Fibroblast of lung (primary cell): Measurements from ENCODE around the gene ABCC8.

Experiments used
- CTCF ChIP-seq, 2 donors: IDR thresholded peaks in 1 of 2; conservative IDR thresholded peaks in 1 of 2; 1 replicate in 1 of 2; 2 replicates in 1 of 2; pipeline ENCODE4 v1.5.1; 2011 to 2012; ENCODE audit warnings: low read length in 2 of 2, control low read depth in 1 of 2, inconsistent platforms in 1 of 2, low read depth in 1 of 2, mild to moderate bottlenecking in 1 of 2
- EZH2 ChIP-seq: IDR thresholded peaks from 2 replicates; pipeline ENCODE4 v1.5.1; 2012; ENCODE audit warnings: low read length, control low read depth, mild to moderate bottlenecking; ENCODE audit errors: missing control alignments

GRCh38 chr11:17397311-17398002, 79.2 kb downstream of the ABCC8 start:
- TF ChIP-seq EZH2 (no peak), CTCF (conservative IDR thresholded peaks at IDR 0.05 in 1 of 2, IDR thresholded peaks at IDR 0.05 in 1 of 2; ENCODE audit: low read depth in 1 of 2, low read length in 2 of 2) (no peak)
